ENCODE measurements around the gene SMIM41.

DNA sequence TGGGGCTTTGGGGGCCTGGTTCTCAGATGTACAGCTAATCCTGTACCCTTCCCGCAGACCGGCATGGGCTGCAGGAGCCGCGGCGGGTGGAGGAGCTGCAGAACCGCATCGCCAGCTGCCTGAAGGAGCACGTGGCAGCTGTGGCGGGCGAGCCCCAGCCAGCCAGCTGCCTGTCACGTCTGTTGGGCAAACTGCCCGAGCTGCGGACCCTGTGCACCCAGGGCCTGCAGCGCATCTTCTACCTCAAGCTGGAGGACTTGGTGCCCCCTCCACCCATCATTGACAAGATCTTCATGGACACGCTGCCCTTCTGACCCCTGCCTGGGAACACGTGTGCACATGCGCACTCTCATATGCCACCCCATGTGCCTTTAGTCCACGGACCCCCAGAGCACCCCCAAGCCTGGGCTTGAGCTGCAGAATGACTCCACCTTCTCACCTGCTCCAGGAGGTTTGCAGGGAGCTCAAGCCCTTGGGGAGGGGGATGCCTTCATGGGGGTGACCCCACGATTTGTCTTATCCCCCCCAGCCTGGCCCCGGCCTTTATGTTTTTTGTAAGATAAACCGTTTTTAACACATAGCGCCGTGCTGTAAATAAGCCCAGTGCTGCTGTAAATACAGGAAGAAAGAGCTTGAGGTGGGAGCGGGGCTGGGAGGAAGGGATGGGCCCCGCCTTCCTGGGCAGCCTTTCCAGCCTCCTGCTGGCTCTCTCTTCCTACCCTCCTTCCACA is 20.7 kb upstream of the SMIM41 start:
- TF ChIP-seq, protein P1, sequence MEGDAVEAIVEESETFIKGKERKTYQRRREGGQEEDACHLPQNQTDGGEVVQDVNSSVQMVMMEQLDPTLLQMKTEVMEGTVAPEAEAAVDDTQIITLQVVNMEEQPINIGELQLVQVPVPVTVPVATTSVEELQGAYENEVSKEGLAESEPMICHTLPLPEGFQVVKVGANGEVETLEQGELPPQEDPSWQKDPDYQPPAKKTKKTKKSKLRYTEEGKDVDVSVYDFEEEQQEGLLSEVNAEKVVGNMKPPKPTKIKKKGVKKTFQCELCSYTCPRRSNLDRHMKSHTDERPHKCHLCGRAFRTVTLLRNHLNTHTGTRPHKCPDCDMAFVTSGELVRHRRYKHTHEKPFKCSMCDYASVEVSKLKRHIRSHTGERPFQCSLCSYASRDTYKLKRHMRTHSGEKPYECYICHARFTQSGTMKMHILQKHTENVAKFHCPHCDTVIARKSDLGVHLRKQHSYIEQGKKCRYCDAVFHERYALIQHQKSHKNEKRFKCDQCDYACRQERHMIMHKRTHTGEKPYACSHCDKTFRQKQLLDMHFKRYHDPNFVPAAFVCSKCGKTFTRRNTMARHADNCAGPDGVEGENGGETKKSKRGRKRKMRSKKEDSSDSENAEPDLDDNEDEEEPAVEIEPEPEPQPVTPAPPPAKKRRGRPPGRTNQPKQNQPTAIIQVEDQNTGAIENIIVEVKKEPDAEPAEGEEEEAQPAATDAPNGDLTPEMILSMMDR (IDR thresholded peaks at IDR 0.05; ENCODE audit: low read length), result no peak
- no peak for TF ChIP-seq EZH2phosphoT487 (IDR thresholded peaks at IDR 0.05; ENCODE audit: low read length)
- no peak for TF ChIP-seq EZH2 (optimal IDR thresholded peaks at IDR 0.05; ENCODE audit: low read depth, low read length)
